Measurements from ENCODE around the gene LOXHD1.

Gene LOXHD1

GRCh38 chr18:46675112-46675511 is 18.1 kb upstream of the LOXHD1 start:
- no peak for DNase-seq

GRCh38 chr18:46672062-46672970 is 15.3 kb upstream of the LOXHD1 start:
- DNase-seq = peak; percentile 20

- no peak for DNase-seq
Measured at GRCh38 chr18:46668694-46669093, 11.7 kb upstream of the LOXHD1 start.

- DNase-seq = no peak
Measured at GRCh38 chr18:46668135-46668534, 11.1 kb upstream of the LOXHD1 start.

GRCh38 chr18:46663539-46663938 is 6.5 kb upstream of the LOXHD1 start:
- no peak for DNase-seq

GRCh38 chr18:46660957-46661749 is 4.1 kb upstream of the LOXHD1 start:
- DNase-seq = peak; percentile 10

GRCh38 chr18:46659484-46659883 is 2.5 kb upstream of the LOXHD1 start:
- no peak for DNase-seq

- no peak for DNase-seq
Measured at GRCh38 chr18:46656326-46657114, 500 bp downstream of the LOXHD1 start.

- no peak for DNase-seq
Measured at GRCh38 chr18:46652372-46652771, 4.6 kb downstream of the LOXHD1 start.

GRCh38 chr18:46650681-46651080 is 6.3 kb downstream of the LOXHD1 start:
- no peak for DNase-seq

- DNase-seq = no peak
Measured at GRCh38 chr18:46649071-46649862, 7.8 kb downstream of the LOXHD1 start.

- DNase-seq = no peak
Measured at GRCh38 chr18:46646468-46646867, 10.6 kb downstream of the LOXHD1 start.

- no peak for DNase-seq
Measured at GRCh38 chr18:46642561-46642960, 14.5 kb downstream of the LOXHD1 start.

- DNase-seq = peak; percentile 7
Measured at GRCh38 chr18:46641917-46642316, 15.1 kb downstream of the LOXHD1 start.

- no peak for DNase-seq
Measured at GRCh38 chr18:46639386-46639785, 17.6 kb downstream of the LOXHD1 start.

GRCh38 chr18:46636040-46636630 is 20.9 kb downstream of the LOXHD1 start:
- DNase-seq = no peak

- DNase-seq = peak; percentile 43
Measured at GRCh38 chr18:46632401-46633071, 24.5 kb downstream of the LOXHD1 start.

GRCh38 chr18:46630991-46631390 is 26.0 kb downstream of the LOXHD1 start:
- no peak for DNase-seq

GRCh38 chr18:46630160-46630559 is 26.9 kb downstream of the LOXHD1 start:
- no peak for DNase-seq

GRCh38 chr18:46629361-46629760 is 27.7 kb downstream of the LOXHD1 start:
- no peak for DNase-seq

- no peak for DNase-seq
Measured at GRCh38 chr18:46628206-46628605, 28.8 kb downstream of the LOXHD1 start.

Measured in fibroblast of skin of right biceps (primary cell).